Stimulated activated effector memory CD8-positive, alpha-beta T cell treated with anti-CD3 and anti-CD28 coated beads, Interleukin-12 subunit alpha, Interleukin-12 subunit beta, amount 100 ng/mL, for 72 hours (primary cell): ENCODE results near the gene IZUMO2.
"Not testable (repeated sequence)": the region's sequence is repeated elsewhere in the genome, so short reads cannot be mapped to it uniquely, and the experiment has no call there.

Experiments
- ATAC-seq: fragments of 150-1000 bp; cut with Tn5 transposase; 2 replicates; pipeline ENCODE4 v1.10.0; 2021
- DNase-seq, 2 donors: peaks; one replicate each; pipeline ENCODE4 v3.0.0; 2021 to 2022; ENCODE audit warnings: low spot score in 2 of 2
- H3K27ac Mint-ChIP-seq: one replicate; pipeline ENCODE4 v1.8.0; 2022; ENCODE audit warnings: mild to moderate bottlenecking, mixed read lengths
- H3K36me3 Mint-ChIP-seq: one replicate; pipeline ENCODE4 v1.8.0; 2022; ENCODE audit warnings: mild to moderate bottlenecking, mixed read lengths
- H3K4me1 Mint-ChIP-seq: one replicate; pipeline ENCODE4 v1.8.0; 2022; ENCODE audit warnings: mixed read lengths
- H3K4me3 Mint-ChIP-seq: one replicate; pipeline ENCODE4 v1.8.0; 2022; ENCODE audit warnings: mild to moderate bottlenecking, mixed read lengths
- H3K9me3 Mint-ChIP-seq: one replicate; pipeline ENCODE4 v1.8.0; 2022; ENCODE audit warnings: mixed read lengths

IZUMO2 gene

DNA sequence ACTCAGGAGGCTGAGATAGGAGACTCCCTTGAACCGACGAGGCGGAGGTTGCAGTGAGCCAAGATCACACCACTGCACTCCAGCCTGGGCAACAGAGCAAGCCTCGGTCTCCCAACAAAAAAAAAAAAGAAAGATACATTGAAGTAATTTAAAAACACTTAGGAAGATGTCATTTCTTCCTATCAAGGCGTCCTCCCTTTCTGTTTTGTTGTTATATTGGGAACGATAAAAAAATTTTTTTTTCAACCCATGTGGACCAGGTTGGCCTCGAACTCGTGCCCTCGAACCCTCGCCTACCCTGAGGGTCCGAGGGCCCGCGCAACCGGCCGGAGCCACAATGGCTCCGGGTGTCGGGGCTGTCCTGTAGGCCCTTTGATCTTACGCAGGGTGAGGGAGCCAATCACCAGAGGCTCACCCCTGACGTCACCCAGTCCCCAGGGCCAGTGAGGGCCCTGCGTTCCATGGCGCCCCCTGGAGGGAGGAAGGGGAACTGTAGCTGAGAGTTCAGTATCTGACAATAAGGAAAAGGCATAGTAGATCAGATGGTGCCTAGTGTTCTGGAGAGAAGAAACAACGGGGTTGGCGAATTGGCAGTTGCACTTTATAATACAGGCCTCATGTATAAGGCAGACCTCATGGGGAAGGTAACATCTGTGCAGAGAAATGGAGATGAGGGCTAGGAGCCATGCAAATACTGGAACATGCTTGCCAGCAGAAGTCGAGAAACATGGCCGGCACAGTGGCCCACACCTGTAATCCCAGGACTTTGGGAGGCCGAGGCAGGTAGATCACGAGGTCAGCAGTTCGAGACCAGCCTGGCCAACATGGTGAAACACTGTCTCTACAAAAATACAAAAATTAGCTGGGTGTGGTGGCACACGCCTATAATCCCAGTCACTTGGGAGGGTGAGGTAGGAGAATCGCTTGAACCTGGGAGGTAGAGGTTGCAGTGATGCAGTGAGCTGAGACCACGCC is 29.3 kb downstream of the IZUMO2 start:
- H3K9me3 Mint-ChIP-seq, H3K36me3 Mint-ChIP-seq, H3K4me3 Mint-ChIP-seq, H3K27ac Mint-ChIP-seq, DNase-seq, H3K4me1 Mint-ChIP-seq, ATAC-seq: not testable (repeated sequence)

- not testable (repeated sequence) for ATAC-seq, H3K27ac Mint-ChIP-seq, H3K9me3 Mint-ChIP-seq, H3K36me3 Mint-ChIP-seq, DNase-seq, H3K4me3 Mint-ChIP-seq, H3K4me1 Mint-ChIP-seq
Measured at GRCh38 chr19:50104012-50104411, 59.1 kb downstream of the IZUMO2 start.

GRCh38 chr19:50103405-50103804 is 59.7 kb downstream of the IZUMO2 start:
- H3K36me3 Mint-ChIP-seq, H3K4me3 Mint-ChIP-seq, H3K9me3 Mint-ChIP-seq, ATAC-seq, H3K27ac Mint-ChIP-seq, DNase-seq, H3K4me1 Mint-ChIP-seq: not testable (repeated sequence)
